HCT116 (cell line): Measurements from ENCODE around the gene UBAP2.

Experiments
- EZH2phosphoT487 ChIP-seq: fragments of 200-600 bp; IDR thresholded peaks from 2 replicates; pipeline ENCODE4 v1.6.1; 2018; ENCODE audit warnings: antibody characterized with exemption, borderline replicate concordance
- POLR2A ChIP-seq: IDR thresholded peaks from 2 replicates; pipeline ENCODE4 v1.7.0; 2011; ENCODE audit warnings: borderline replicate concordance; ENCODE audit not compliant: insufficient read depth, insufficient read length; ENCODE audit errors: extremely low read depth
- POLR2AphosphoS5 ChIP-seq: IDR thresholded peaks from 2 replicates; pipeline ENCODE4 v1.6.1; 2011; ENCODE audit warnings: mild to moderate bottlenecking, low read depth, low read length, moderate library complexity
- RAD21 ChIP-seq: IDR thresholded peaks from 2 replicates; pipeline ENCODE4 v1.6.1; 2012; ENCODE audit warnings: low read depth, mild to moderate bottlenecking
- SIN3A ChIP-seq: IDR thresholded peaks from 2 replicates; pipeline ENCODE4 v1.6.1; 2012; ENCODE audit warnings: low read depth
- ZFX ChIP-seq: fragments of 450-650 bp; IDR thresholded peaks from 2 replicates; pipeline ENCODE4 v1.6.1; 2017
- TF ChIP-seq, protein P1 (sequence below): IDR thresholded peaks from 2 replicates; pipeline ENCODE4 v1.6.1; 2012; ENCODE audit warnings: low read depth
- TF ChIP-seq, protein P2 (sequence below), 3 experiments: fragments of 200-600 bp in 1 of 3; sonication (generic) in 1 of 3; IDR thresholded peaks in 2 of 3; conservative IDR thresholded peaks in 1 of 3; 2 replicates each; pipeline ENCODE4 v1.5.1; 2012 to 2017; ENCODE audit warnings: low read depth in 2 of 3, low read length in 2 of 3, antibody characterized with exemption in 1 of 3, borderline replicate concordance in 1 of 3, control low read depth in 1 of 3, mild to moderate bottlenecking in 1 of 3, mixed read lengths in 1 of 3, mixed run types in 1 of 3, moderate library complexity in 1 of 3; ENCODE audit not compliant: insufficient read depth in 1 of 3

DNA sequence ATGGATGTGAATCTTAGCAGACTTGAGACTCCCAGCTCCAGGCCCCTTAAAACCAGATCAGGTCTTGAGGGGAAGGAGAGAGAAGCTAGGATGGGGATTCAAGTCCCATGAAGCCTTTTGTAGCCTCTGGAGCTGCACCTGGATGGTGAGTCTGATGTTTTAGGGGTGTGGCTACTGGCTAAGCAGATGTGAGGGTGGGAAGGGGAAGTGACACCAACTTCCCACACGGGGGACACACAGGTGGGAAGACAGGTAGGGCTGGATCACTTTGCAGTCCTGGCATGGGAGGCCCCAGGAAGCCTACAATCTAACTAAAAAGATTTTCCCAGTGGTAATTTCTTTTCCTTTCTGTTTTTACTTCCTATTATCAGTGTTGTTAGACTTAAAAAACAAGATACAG, 38.7 kb upstream of the UBAP2 start:
- TF ChIP-seq RAD21 (no peak), ZFX (no peak), POLR2A (no peak), POLR2AphosphoS5 (no peak), EZH2phosphoT487 (no peak), SIN3A (no peak)
- TF ChIP-seq, protein P1, sequence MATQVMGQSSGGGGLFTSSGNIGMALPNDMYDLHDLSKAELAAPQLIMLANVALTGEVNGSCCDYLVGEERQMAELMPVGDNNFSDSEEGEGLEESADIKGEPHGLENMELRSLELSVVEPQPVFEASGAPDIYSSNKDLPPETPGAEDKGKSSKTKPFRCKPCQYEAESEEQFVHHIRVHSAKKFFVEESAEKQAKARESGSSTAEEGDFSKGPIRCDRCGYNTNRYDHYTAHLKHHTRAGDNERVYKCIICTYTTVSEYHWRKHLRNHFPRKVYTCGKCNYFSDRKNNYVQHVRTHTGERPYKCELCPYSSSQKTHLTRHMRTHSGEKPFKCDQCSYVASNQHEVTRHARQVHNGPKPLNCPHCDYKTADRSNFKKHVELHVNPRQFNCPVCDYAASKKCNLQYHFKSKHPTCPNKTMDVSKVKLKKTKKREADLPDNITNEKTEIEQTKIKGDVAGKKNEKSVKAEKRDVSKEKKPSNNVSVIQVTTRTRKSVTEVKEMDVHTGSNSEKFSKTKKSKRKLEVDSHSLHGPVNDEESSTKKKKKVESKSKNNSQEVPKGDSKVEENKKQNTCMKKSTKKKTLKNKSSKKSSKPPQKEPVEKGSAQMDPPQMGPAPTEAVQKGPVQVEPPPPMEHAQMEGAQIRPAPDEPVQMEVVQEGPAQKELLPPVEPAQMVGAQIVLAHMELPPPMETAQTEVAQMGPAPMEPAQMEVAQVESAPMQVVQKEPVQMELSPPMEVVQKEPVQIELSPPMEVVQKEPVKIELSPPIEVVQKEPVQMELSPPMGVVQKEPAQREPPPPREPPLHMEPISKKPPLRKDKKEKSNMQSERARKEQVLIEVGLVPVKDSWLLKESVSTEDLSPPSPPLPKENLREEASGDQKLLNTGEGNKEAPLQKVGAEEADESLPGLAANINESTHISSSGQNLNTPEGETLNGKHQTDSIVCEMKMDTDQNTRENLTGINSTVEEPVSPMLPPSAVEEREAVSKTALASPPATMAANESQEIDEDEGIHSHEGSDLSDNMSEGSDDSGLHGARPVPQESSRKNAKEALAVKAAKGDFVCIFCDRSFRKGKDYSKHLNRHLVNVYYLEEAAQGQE = no peak
- TF ChIP-seq, protein P2, sequence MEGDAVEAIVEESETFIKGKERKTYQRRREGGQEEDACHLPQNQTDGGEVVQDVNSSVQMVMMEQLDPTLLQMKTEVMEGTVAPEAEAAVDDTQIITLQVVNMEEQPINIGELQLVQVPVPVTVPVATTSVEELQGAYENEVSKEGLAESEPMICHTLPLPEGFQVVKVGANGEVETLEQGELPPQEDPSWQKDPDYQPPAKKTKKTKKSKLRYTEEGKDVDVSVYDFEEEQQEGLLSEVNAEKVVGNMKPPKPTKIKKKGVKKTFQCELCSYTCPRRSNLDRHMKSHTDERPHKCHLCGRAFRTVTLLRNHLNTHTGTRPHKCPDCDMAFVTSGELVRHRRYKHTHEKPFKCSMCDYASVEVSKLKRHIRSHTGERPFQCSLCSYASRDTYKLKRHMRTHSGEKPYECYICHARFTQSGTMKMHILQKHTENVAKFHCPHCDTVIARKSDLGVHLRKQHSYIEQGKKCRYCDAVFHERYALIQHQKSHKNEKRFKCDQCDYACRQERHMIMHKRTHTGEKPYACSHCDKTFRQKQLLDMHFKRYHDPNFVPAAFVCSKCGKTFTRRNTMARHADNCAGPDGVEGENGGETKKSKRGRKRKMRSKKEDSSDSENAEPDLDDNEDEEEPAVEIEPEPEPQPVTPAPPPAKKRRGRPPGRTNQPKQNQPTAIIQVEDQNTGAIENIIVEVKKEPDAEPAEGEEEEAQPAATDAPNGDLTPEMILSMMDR (IDR thresholded peaks at IDR 0.05 in 2 of 3, conservative IDR thresholded peaks at IDR 0.05 in 1 of 3; ENCODE audit: borderline replicate concordance in 1 of 3, insufficient read depth in 1 of 3, low read depth in 2 of 3, low read length in 2 of 3) = no peak
